GM13976 (cell line): ENCODE data around the gene SNX8.

Source experiments
- DNase-seq: peaks from one replicate; pipeline ENCODE4 v3.0.0; 2012; ENCODE audit warnings: low spot score
- CTCF ChIP-seq: IDR thresholded peaks from 2 replicates; pipeline ENCODE4 v1.5.1; 2012; ENCODE audit warnings: borderline replicate concordance, mild to moderate bottlenecking; ENCODE audit not compliant: insufficient read depth; ENCODE audit errors: extremely low read depth, missing control alignments, control extremely low read depth
- in situ Hi-C: fragments of 300-500 bp; cut with MboI; formaldehyde crosslinking; loops from one replicate; pipeline ENCODE4 v1.12.0; 2022; ENCODE audit warnings: low sequenced_read_pairs, mixed read lengths, inconsistent platforms; ENCODE audit not compliant: unreplicated experiment

SNX8 gene

GRCh38 chr7:2231992-2232765 lies 82.1 kb downstream of the SNX8 start:
- in situ Hi-C loops = loop anchor here (10.0 kb wide), 1 partner anchor 113 kb away; no protein-coding TSS in a partner anchor
- no peak for TF ChIP-seq CTCF
- no peak for DNase-seq

GRCh38 chr7:2230882-2231281 lies 83.4 kb downstream of the SNX8 start:
- in situ Hi-C loops = loop anchor here (10.0 kb wide), 1 partner anchor 114 kb away; no protein-coding TSS in a partner anchor

GRCh38 chr7:2230226-2230625 lies 84.0 kb downstream of the SNX8 start:
- in situ Hi-C loops = loop anchor here (10.0 kb wide), 1 partner anchor 115 kb away; no protein-coding TSS in a partner anchor
- no peak for TF ChIP-seq CTCF
- no peak for DNase-seq

More at GRCh38 chr7:2230882-2231281, 83.4 kb downstream of the SNX8 start:
- TF ChIP-seq CTCF = no peak
- DNase-seq = no peak

GRCh38 chr7:2229467-2229866 lies 84.8 kb downstream of the SNX8 start:
- DNase-seq = no peak
- no peak for TF ChIP-seq CTCF
- in situ Hi-C loops = no loop called here

GRCh38 chr7:2228921-2229320 lies 85.3 kb downstream of the SNX8 start:
- TF ChIP-seq CTCF = no peak
- in situ Hi-C loops = no loop called here
- DNase-seq = no peak

GRCh38 chr7:2227699-2228098 lies 86.5 kb downstream of the SNX8 start:
- in situ Hi-C loops = no loop called here

More at GRCh38 chr7:2227699-2228098, 86.5 kb downstream of the SNX8 start:
- DNase-seq = no peak
- no peak for TF ChIP-seq CTCF
